Measurements from ENCODE around the gene IVD.

Gene IVD

GRCh38 chr15:40459391-40460015 lies 53.9 kb downstream of the IVD start:
- no peak for DNase-seq (ENCODE audit: low read depth in 2 of 2)

GRCh38 chr15:40460404-40460803 lies 54.8 kb downstream of the IVD start:
- DNase-seq (ENCODE audit: low read depth in 2 of 2), result no peak

- DNase-seq (ENCODE audit: low read depth in 2 of 2), result no peak
Measured at GRCh38 chr15:40461958-40462357, 56.4 kb downstream of the IVD start.

GRCh38 chr15:40463279-40463678 lies 57.7 kb downstream of the IVD start:
- DNase-seq (ENCODE audit: low read depth in 2 of 2), result no peak

- DNase-seq (ENCODE audit: low read depth in 2 of 2), result no peak
Measured at GRCh38 chr15:40463886-40464545, 58.4 kb downstream of the IVD start.

GRCh38 chr15:40464595-40465185 lies 59.1 kb downstream of the IVD start:
- no peak for DNase-seq (ENCODE audit: low read depth in 2 of 2)

- no peak for DNase-seq (ENCODE audit: low read depth in 2 of 2)
Measured at GRCh38 chr15:40465939-40466338, 60.3 kb downstream of the IVD start.

- DNase-seq (ENCODE audit: low read depth in 2 of 2), result no peak
Measured at GRCh38 chr15:40466426-40467260, 61.0 kb downstream of the IVD start.

GRCh38 chr15:40467261-40467615 lies 61.6 kb downstream of the IVD start:
- no peak for DNase-seq (ENCODE audit: low read depth in 2 of 2)

GRCh38 chr15:40468898-40469331 lies 63.3 kb downstream of the IVD start:
- DNase-seq (ENCODE audit: low read depth in 2 of 2), result no peak

GRCh38 chr15:40469776-40470390 lies 64.3 kb downstream of the IVD start:
- no peak for DNase-seq (ENCODE audit: low read depth in 2 of 2)

GRCh38 chr15:40470423-40471104 lies 65.0 kb downstream of the IVD start, which contains the start of gene CHST14:
TSS of gene CHST14 (plus strand) at chr15:40470984. CDS start at chr15:40471214, 230 bp downstream.
- DNase-seq (ENCODE audit: low read depth in 2 of 2), result peak in 1 of 2 donors; percentile 32

Measured in stimulated activated CD4-positive, alpha-beta T cell treated with anti-CD3 and anti-CD28 coated beads, Interleukin-15, amount 100 ng/mL, for 48 hours (primary cell).